DND-41 (cell line): ENCODE data around the gene TTLL5.

Source experiments
- CTCF ChIP-seq: IDR thresholded peaks from 2 replicates; pipeline ENCODE4 v1.5.1; 2012; ENCODE audit warnings: borderline replicate concordance, low read length, moderate library complexity, mild to moderate bottlenecking; ENCODE audit not compliant: poor library complexity, severe bottlenecking; ENCODE audit errors: extremely low read depth
- EZH2 ChIP-seq: IDR thresholded peaks from 3 replicates; pipeline ENCODE4 v1.6.1; 2012; ENCODE audit warnings: borderline replicate concordance, low read depth, mild to moderate bottlenecking, moderate library complexity, low read length, inconsistent platforms; ENCODE audit not compliant: severe bottlenecking

DNA sequence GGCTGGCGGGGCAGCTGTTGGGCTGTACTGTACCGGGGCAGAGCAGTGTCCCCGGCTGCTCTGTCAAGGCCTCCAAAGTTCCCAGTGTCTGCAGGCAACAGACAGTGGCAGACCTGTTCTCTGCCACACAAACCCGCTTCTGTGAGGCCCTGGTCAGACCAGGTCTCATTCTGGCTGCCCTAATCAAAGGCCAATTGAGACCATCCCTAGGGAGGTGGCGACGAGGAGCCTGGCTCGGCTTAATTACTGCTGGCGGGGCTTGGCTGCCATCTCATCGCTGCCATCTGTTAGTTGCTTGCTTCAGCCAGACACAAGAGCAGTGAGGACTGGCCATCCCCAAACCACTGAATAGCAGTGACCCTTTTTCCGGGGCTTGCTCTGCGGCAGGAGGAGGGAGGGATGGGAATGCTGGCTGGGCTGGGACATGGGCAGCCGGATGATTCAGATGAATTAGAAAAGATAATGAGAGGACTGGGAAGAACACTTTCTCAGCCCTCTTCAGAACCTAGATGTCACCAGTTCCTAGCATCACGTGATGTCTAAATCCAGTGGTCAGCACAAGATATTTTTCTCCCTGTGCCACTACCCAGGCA, 24.9 kb upstream of the TTLL5 start:
- TF ChIP-seq CTCF (no peak), EZH2 (no peak)
